PC-9 (cell line): ENCODE data around the gene AMIGO1. TPM values are rescaled to one million over a fixed set of nuclear protein-coding genes. Genes with fewer than 3 reads are reported as not detected.
A peak's percentile ranks its signal among the peaks of the same experiment; 100 is the strongest.

ENCODE experiments used
- BruUV-seq: library from RNA; stranded (reverse); fragments of 400-500 nt; replicated peaks from 2 replicates; lab custom pipeline; 2021; lab: Mats Ljungman, UMichigan
- CTCF ChIA-PET: fragments of 300-600 bp; sonication (Branson Sonifier 250); formaldehyde crosslinking; loops from one replicate; lab custom pipeline; 2022; ENCODE audit warnings: antibody characterized with exemption; lab: Charles Lee
- POLR2A ChIA-PET: fragments of 300-600 bp; sonication (Branson Sonifier 250); formaldehyde crosslinking; loops from one replicate; lab custom pipeline; 2022; ENCODE audit warnings: antibody characterized with exemption; ENCODE audit not compliant: unreplicated experiment; lab: Charles Lee
- DNase-seq, 2 experiments: peaks; one replicate each; pipeline versions ENCODE4 v3.0.0 to v3.0.0-alpha.2; 2015 to 2022; ENCODE audit warnings: mixed read lengths in 1 of 2
- H2AFZ ChIP-seq: fragments of 200-600 bp; sonication (generic); 2 replicates; pipeline ENCODE4 v1.8.1; 2017; ENCODE audit warnings: antibody characterized with exemption
- H3F3A ChIP-seq: fragments of 200-600 bp; sonication (generic); 2 replicates; pipeline ENCODE4 v1.8.1; 2017; ENCODE audit warnings: antibody characterized with exemption, mild to moderate bottlenecking, low read depth; ENCODE audit not compliant: insufficient read depth
- H3K27ac ChIP-seq: fragments of 200-600 bp; sonication (generic); 2 replicates; pipeline ENCODE4 v1.6.1; 2016; ENCODE audit warnings: mixed run types
- H3K27me3 ChIP-seq: fragments of 200-600 bp; sonication (generic); 2 replicates; pipeline ENCODE4 v1.6.1; 2016; ENCODE audit warnings: low read depth, mixed run types; ENCODE audit not compliant: insufficient read depth
- H3K36me3 ChIP-seq: fragments of 200-600 bp; sonication (generic); 2 replicates; pipeline ENCODE4 v1.6.1; 2016; ENCODE audit warnings: low read depth, mixed run types
- H3K4me1 ChIP-seq: fragments of 200-600 bp; sonication (generic); replicated peaks from 2 replicates; pipeline ENCODE4 v1.6.1; 2016; ENCODE audit warnings: mixed run types; ENCODE audit not compliant: insufficient read depth
- H3K4me2 ChIP-seq: fragments of 200-600 bp; sonication (generic); 2 replicates; pipeline ENCODE4 v1.6.1; 2017; ENCODE audit warnings: mixed run types
- H3K4me3 ChIP-seq: fragments of 200-600 bp; sonication (generic); 2 replicates; pipeline ENCODE4 v1.6.1; 2016; ENCODE audit warnings: mixed run types
- H3K79me2 ChIP-seq: fragments of 200-600 bp; sonication (generic); 2 replicates; pipeline ENCODE4 v1.6.1; 2017; ENCODE audit warnings: low read depth, mixed run types
- H3K9me2 ChIP-seq: fragments of 200-600 bp; sonication (generic); 2 replicates; pipeline ENCODE4 v1.8.1; 2017; ENCODE audit warnings: mild to moderate bottlenecking; ENCODE audit not compliant: insufficient read depth
- H3K9me3 ChIP-seq: fragments of 200-600 bp; sonication (generic); 2 replicates; pipeline ENCODE4 v1.8.1; 2016; ENCODE audit warnings: low read depth; ENCODE audit not compliant: insufficient read depth
- H4K20me1 ChIP-seq: fragments of 200-600 bp; sonication (generic); 2 replicates; pipeline ENCODE4 v1.8.1; 2017; ENCODE audit not compliant: insufficient read depth
- EZH2 ChIP-seq: fragments of 200-600 bp; sonication (generic); IDR thresholded peaks from 2 replicates; pipeline ENCODE4 v1.8.0; 2017; ENCODE audit warnings: antibody characterized with exemption, low read depth
- intact Hi-C: fragments of 100-400 bp; cut with micrococcal nuclease; formaldehyde crosslinking; loops from one replicate; pipeline ENCODE4 v1.10.0; 2022; ENCODE audit not compliant: unreplicated experiment
- total RNA-seq: library from RNA; stranded (reverse); gene quantifications from 2 replicates; pipeline ENCODE4 v1.2.3, GENCODE V29; 2021
- TF ChIP-seq, protein P1 (sequence below): fragments of 200-600 bp; sonication (generic); conservative IDR thresholded peaks from 2 replicates; pipeline ENCODE4 v1.6.1; 2017; ENCODE audit warnings: mixed run types, antibody characterized with exemption, mild to moderate bottlenecking, moderate library complexity

The AMIGO1 gene
- total RNA-seq, 1 experiment from 2014 or later, result 4.2 TPM

DNA sequence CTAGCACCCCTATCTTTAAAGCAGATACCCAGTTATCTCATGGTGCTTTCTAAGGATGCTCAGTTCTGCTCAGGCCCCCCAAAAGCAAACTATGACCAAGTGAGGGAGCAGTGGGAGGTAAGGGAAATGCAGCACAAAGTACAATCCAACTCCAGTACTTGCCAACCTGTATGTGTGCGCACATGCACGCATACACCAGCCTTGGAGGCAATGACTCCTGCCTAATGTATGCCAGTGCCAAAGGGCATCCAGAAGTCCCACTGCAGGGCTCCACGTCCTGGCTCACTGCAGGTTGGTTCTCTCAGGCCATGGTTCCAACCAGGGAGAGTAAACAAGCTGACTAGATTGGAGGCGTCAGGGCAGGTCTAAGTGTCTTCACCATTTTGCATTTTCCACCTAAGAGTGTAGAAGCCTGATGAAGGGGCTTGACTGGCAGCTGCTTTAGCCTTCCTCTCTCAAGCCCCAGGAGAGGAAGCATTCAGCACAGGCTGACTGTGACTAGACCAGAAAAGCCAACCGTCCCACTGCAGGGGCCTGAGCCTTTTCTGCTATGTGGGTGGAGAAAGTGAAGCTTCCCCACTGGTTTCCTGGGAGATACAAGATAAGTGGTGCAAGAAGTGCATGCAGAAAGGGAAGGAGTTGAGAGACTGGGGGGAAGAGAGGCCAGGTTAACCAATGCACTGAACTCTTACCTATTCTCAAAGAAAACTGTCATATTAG, 7.7 kb downstream of the AMIGO1 start:
- no peaks in the 10 kb centered on the region for H3K27me3 ChIP-seq
- peaks cover 28% of the 10 kb centered on the region; the same call in 1 of the 2 replicates for H3F3A ChIP-seq
- no peaks in the 10 kb centered on the region for H3K9me3 ChIP-seq
- ChIA-PET POLR2A (no interaction called here), CTCF (no interaction called here)
- no peak overlapping the region for H3K27ac ChIP-seq
- no peak overlapping the region for H3K4me2 ChIP-seq
- peaks cover 6% of the 10 kb centered on the region for H4K20me1 ChIP-seq
- no peak overlapping the region for H2AFZ ChIP-seq
- DNase-seq, result no peak
- intact Hi-C loops, result no loop called here
- H3K36me3 ChIP-seq, result no peaks in the 10 kb centered on the region; the same call in none of the 2 replicates
- TF ChIP-seq EZH2, result no peak
- TF ChIP-seq, protein P1, sequence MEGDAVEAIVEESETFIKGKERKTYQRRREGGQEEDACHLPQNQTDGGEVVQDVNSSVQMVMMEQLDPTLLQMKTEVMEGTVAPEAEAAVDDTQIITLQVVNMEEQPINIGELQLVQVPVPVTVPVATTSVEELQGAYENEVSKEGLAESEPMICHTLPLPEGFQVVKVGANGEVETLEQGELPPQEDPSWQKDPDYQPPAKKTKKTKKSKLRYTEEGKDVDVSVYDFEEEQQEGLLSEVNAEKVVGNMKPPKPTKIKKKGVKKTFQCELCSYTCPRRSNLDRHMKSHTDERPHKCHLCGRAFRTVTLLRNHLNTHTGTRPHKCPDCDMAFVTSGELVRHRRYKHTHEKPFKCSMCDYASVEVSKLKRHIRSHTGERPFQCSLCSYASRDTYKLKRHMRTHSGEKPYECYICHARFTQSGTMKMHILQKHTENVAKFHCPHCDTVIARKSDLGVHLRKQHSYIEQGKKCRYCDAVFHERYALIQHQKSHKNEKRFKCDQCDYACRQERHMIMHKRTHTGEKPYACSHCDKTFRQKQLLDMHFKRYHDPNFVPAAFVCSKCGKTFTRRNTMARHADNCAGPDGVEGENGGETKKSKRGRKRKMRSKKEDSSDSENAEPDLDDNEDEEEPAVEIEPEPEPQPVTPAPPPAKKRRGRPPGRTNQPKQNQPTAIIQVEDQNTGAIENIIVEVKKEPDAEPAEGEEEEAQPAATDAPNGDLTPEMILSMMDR, result no peak
- no peak overlapping the region for H3K4me3 ChIP-seq
- no peaks in the 10 kb centered on the region for H3K9me2 ChIP-seq
- peaks cover 3% of the 10 kb centered on the region; the same call in 1 of the 2 replicates for H3K79me2 ChIP-seq
- peaks cover 13% of the 10 kb centered on the region for H3K4me1 ChIP-seq
- BruUV-seq, result no TSS peak

DNA sequence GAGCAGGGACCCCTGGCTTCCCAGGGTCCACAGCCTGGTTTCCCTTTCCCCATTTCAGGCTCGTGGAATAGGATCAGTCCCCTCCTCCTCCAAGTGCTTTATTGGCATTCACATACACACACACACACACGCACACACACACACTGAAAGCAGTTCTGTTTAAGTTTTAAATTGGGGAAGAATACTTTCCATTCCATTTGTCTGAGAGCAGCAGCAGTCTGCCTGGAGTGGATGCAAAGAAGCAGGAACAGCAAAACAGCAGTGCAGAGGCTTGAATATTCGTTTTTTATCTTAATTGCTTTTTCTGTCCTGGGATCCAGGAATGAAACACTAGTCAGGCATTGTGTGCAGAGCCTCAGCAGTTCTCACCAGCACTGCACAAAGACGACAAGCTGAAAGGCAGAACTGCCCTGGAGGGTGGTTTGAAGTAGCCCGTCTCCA, 8.6 kb downstream of the AMIGO1 start:
- POLR2A ChIA-PET, result no interaction called here
- H3K36me3 ChIP-seq, result peaks cover 4% of the 10 kb centered on the region
- H3K4me3 ChIP-seq, result no peak overlapping the region
- H3K9me2 ChIP-seq, result no peaks in the 10 kb centered on the region
- peaks cover 13% of the 10 kb centered on the region for H3K4me1 ChIP-seq
- no peak overlapping the region for H3K4me2 ChIP-seq
- H2AFZ ChIP-seq, result no peak overlapping the region
- intact Hi-C loops, result no loop called here
- no peak for DNase-seq
- H3F3A ChIP-seq, result peaks cover 28% of the 10 kb centered on the region; the same call in 1 of the 2 replicates
- no peak for TF ChIP-seq EZH2
- TF ChIP-seq, protein P1, result no peak
- CTCF ChIA-PET, result no interaction called here
- H3K79me2 ChIP-seq, result peaks cover 6% of the 10 kb centered on the region; the same call in 1 of the 2 replicates
- H3K27me3 ChIP-seq, result no peaks in the 10 kb centered on the region
- H3K9me3 ChIP-seq, result no peaks in the 10 kb centered on the region
- BruUV-seq, result no TSS peak
- H3K27ac ChIP-seq, result no peak overlapping the region
- H4K20me1 ChIP-seq, result peaks cover 6% of the 10 kb centered on the region

DNA sequence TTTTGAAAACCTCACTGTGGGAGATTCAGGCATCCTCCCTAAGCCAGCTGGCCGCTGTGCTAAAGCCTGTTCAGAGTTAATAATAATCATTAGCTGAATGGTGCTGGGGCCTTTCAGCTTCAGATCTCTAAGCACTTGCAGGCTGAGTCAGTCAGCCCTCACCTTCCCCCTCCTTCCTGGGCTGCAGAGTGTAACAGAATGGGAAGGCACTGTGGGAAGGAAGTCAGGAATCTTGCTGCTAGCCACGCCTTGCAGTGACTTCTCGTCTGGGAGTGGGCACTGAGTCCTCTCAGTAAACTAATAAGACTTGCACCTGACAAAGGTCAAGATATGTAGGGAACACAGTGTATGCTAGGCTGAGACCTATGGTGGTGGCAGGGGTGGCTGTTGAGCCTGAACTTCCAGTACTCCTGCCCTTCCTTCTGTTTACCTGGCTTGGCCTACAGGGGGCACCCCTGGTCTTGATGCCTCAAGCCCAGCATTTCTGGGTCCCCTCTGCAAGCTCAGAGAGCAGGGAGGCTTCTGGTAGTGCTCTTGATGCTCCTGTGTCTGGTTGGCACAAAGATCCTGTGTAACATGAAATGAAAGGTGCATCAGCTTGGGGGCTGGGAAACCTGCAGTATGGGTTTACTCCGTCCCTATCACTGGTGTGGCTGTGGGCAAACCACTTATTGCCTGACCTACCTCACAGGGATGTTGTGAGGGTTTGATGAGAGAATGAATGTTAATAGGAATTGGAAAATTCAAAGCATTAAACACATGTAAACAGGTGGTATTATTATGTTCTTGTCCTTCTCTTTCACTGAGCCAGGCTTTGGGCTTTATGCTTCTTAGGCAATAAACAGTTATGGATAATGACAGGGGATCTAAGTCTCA, 9.6 kb downstream of the AMIGO1 start:
- H3K79me2 ChIP-seq, result peaks cover 16% of the 10 kb centered on the region

More for the DNA sequence above, 9.6 kb downstream of the AMIGO1 start:
- peaks cover 27% of the 10 kb centered on the region; the same call in 1 of the 2 replicates for H3F3A ChIP-seq
- H4K20me1 ChIP-seq, result peaks cover 6% of the 10 kb centered on the region
- H3K36me3 ChIP-seq, result peaks cover 9% of the 10 kb centered on the region
- no peak for TF ChIP-seq EZH2
- TF ChIP-seq, protein P1, result peak; percentile 86
- DNase-seq, result peak; percentile 51 to 69
- no peaks in the 10 kb centered on the region for H3K9me2 ChIP-seq
- BruUV-seq, result no TSS peak
- H3K4me3 ChIP-seq, result no peak overlapping the region
- no peak overlapping the region for H2AFZ ChIP-seq
- ChIA-PET POLR2A (no interaction called here), CTCF (interaction anchor here (0.5 to 1.0 kb wide), 5 partner anchors 16 to 503 kb away, joined by 3 to 13 read pairs (median 5); no protein-coding TSS in a partner anchor)
- no peaks in the 10 kb centered on the region for H3K9me3 ChIP-seq
- H3K27me3 ChIP-seq, result no peaks in the 10 kb centered on the region
- peak overlapping the region; percentile 13; the same call in 1 of the 2 replicates for H3K4me2 ChIP-seq
- intact Hi-C loops, result loop anchor here (2.0 kb wide), 1 partner anchor 33 kb away; no protein-coding TSS in a partner anchor
- H3K27ac ChIP-seq, result no peak overlapping the region
- peaks cover 17% of the 10 kb centered on the region for H3K4me1 ChIP-seq
